Neural progenitor cell (in vitro differentiated cells): Measurements from ENCODE around the gene GOLT1B.

Experiments
- CTCF ChIP-seq: fragments of 200-600 bp; sonication (generic); IDR thresholded peaks from 2 replicates; pipeline ENCODE4 v1.5.1; 2017; ENCODE audit warnings: antibody characterized with exemption, mild to moderate bottlenecking
- EZH2 ChIP-seq: fragments of 200-600 bp; sonication (generic); IDR thresholded peaks from 2 replicates; pipeline ENCODE4 v1.6.1; 2017; ENCODE audit warnings: antibody characterized with exemption, mild to moderate bottlenecking, moderate library complexity

- no peak for TF ChIP-seq CTCF
- no peak for TF ChIP-seq EZH2
Observed at GRCh38 chr12:21528953-21529352, 27.4 kb downstream of the GOLT1B start.
